ENCODE measurements around the gene SEMA3A. TPM values are rescaled to one million over a fixed set of nuclear protein-coding genes. Genes with fewer than 3 reads are reported as not detected.
A peak's percentile ranks its signal among the peaks of the same experiment; 100 is the strongest.

SEMA3A gene
- total and polyA plus RNA-seq, 4 donors = 11.7 to 32.0 (median 24.1) TPM

DNA sequence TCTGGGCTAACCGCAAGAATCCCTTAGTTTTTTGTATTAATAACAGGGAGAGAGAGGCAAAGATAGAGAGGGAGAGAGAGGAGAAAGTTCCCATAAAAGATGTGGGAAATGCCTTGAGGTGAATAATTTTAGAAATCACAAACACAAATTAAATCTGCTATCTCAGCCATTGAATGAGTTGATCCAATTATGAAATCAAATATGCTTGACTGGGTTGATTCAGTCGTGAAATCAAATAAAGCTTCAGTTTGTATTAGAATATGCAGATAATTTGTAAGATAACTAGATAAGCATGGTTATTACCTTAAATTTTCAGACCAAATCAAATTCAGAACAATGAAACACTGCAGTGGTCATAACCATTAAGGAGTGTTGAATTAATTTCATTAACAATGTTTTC lies 68.9 kb downstream of the SEMA3A start:
- no CpG with 5 or more reads among the region's 2 CpGs for WGBS (ENCODE audit: insufficient coverage)
- DNase-seq (ENCODE audit: low read depth in 4 of 6, low spot score in 6 of 6) = no peak
- H3K4me3 ChIP-seq (ENCODE audit: low read depth, low read length) = no peak overlapping the region
- no peaks in the 10 kb centered on the region for H3K4me1 ChIP-seq (ENCODE audit: control insufficient read depth, insufficient read depth, low read length)
- no peaks in the 10 kb centered on the region for H3K27me3 ChIP-seq (ENCODE audit: control insufficient read depth, insufficient read depth, low read length)
- no peaks in the 10 kb centered on the region for H3K9me3 ChIP-seq (ENCODE audit: control insufficient read depth, insufficient read depth, low read length)
- no peaks in the 10 kb centered on the region for H3K36me3 ChIP-seq (ENCODE audit: control insufficient read depth, insufficient read depth, low read length)
- H3K27ac ChIP-seq (ENCODE audit: low read depth, low read length) = no peak overlapping the region

DNA sequence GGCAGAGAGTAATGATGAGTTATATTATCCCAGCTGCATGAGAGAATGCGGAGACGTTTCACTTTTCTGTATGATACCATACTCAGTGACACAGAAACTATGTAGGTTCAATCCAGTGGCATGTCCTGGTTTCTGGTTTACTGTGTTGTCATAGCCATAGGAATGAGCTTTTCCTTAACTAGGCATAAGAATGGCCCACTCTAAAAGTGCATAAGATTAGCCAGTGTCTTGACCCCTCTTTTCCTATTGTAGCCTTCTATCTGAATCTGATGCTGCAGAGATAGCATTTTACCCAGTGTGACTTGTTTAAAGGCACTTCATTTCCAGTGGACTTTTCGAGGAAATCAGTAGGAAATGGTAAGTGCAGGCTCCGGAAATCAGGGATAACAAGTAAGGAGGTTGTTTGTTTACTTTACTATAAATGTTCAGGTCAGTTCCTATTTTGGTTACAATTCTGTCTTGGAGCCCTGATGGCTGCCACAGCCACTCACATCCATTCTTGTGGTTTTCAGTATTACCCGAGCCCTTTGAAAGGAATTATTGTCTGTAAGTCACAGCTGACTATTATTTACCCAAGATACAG lies 70.5 kb downstream of the SEMA3A start:
- no peak overlapping the region for H3K27ac ChIP-seq (ENCODE audit: low read depth, low read length)
- no peaks in the 10 kb centered on the region for H3K9me3 ChIP-seq (ENCODE audit: control insufficient read depth, insufficient read depth, low read length)
- no peaks in the 10 kb centered on the region for H3K36me3 ChIP-seq (ENCODE audit: control insufficient read depth, insufficient read depth, low read length)
- H3K27me3 ChIP-seq (ENCODE audit: control insufficient read depth, insufficient read depth, low read length) = no peaks in the 10 kb centered on the region
- WGBS (ENCODE audit: insufficient coverage) = no CpG with 5 or more reads among the region's 5 CpGs
- no peaks in the 10 kb centered on the region for H3K4me1 ChIP-seq (ENCODE audit: control insufficient read depth, insufficient read depth, low read length)
- H3K4me3 ChIP-seq (ENCODE audit: low read depth, low read length) = no peak overlapping the region
- peak in 1 of 6 donors; percentile 18 for DNase-seq (ENCODE audit: low read depth in 4 of 6, low spot score in 6 of 6)

DNA sequence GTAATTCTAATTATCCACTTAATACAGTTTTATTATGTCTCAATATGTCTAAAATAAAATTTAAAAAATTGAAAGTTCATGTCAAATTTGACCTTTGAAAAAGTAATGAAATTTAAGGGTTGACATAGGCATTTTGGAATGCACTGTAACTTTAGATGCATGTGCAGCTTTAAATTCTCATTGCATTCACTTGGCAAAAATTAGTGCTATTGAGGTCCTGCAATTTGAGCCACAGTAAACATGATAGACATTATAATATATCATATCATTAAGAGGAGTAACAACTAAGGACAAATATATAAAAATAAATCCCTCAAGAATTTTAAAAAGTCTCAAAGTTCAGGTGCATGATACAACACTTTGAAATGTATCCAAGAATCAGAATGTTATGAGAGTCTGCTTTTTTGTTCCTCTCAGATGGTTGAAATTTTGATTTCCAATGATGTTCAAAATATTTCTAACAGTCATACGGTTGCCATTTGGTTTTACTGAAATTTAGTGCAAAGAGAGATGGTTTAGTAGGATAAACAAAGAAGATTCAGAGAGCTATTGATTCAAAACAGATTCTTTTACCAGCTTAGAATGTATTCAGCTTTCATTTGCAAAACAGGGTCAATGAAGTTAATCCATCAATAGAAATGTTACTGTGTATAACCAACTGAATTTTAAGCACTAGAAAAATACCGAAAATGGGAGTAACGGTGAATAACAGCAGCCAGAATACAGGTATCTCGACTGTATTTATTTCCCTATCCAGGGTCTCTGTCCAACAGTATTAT lies 71.8 kb downstream of the SEMA3A start:
- no CpG with 5 or more reads among the region's 4 CpGs for WGBS (ENCODE audit: insufficient coverage)
- H3K4me1 ChIP-seq (ENCODE audit: control insufficient read depth, insufficient read depth, low read length) = no peaks in the 10 kb centered on the region
- H3K27me3 ChIP-seq (ENCODE audit: control insufficient read depth, insufficient read depth, low read length) = no peaks in the 10 kb centered on the region
- H3K36me3 ChIP-seq (ENCODE audit: control insufficient read depth, insufficient read depth, low read length) = no peaks in the 10 kb centered on the region
- no peak for DNase-seq (ENCODE audit: low read depth in 4 of 6, low spot score in 6 of 6)
- no peak overlapping the region for H3K27ac ChIP-seq (ENCODE audit: low read depth, low read length)
- H3K9me3 ChIP-seq (ENCODE audit: control insufficient read depth, insufficient read depth, low read length) = no peaks in the 10 kb centered on the region
- H3K4me3 ChIP-seq (ENCODE audit: low read depth, low read length) = no peak overlapping the region

DNA sequence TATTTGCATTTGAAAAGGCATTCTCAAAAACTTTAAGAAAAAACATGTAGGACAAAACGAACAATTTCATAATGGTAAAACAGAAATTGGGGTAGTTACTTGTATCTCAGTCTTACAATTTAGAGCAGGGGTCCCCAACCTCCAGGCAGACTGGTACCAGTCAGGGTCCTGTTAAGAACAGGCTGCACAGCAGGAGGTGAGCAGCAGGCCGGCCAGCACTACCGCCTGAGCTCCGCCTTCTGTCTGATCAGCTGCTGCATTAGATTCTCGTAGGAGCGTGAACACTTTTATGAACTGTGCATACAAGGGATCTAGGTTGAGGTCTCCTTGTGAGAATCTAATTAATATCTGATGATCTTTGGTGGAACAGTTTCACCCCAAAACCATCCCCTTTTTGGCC lies 77.3 kb downstream of the SEMA3A start:
- H3K36me3 ChIP-seq (ENCODE audit: control insufficient read depth, insufficient read depth, low read length) = no peaks in the 10 kb centered on the region
- no peak overlapping the region for H3K27ac ChIP-seq (ENCODE audit: low read depth, low read length)
- no peaks in the 10 kb centered on the region for H3K27me3 ChIP-seq (ENCODE audit: control insufficient read depth, insufficient read depth, low read length)
- no peaks in the 10 kb centered on the region for H3K9me3 ChIP-seq (ENCODE audit: control insufficient read depth, insufficient read depth, low read length)
- DNase-seq (ENCODE audit: low read depth in 4 of 6, low spot score in 6 of 6) = no peak
- 83% methylated on average over 2 of the region's 6 CpGs for WGBS (ENCODE audit: insufficient coverage)
- no peak overlapping the region for H3K4me3 ChIP-seq (ENCODE audit: low read depth, low read length)
- H3K4me1 ChIP-seq (ENCODE audit: control insufficient read depth, insufficient read depth, low read length) = no peaks in the 10 kb centered on the region

DNA sequence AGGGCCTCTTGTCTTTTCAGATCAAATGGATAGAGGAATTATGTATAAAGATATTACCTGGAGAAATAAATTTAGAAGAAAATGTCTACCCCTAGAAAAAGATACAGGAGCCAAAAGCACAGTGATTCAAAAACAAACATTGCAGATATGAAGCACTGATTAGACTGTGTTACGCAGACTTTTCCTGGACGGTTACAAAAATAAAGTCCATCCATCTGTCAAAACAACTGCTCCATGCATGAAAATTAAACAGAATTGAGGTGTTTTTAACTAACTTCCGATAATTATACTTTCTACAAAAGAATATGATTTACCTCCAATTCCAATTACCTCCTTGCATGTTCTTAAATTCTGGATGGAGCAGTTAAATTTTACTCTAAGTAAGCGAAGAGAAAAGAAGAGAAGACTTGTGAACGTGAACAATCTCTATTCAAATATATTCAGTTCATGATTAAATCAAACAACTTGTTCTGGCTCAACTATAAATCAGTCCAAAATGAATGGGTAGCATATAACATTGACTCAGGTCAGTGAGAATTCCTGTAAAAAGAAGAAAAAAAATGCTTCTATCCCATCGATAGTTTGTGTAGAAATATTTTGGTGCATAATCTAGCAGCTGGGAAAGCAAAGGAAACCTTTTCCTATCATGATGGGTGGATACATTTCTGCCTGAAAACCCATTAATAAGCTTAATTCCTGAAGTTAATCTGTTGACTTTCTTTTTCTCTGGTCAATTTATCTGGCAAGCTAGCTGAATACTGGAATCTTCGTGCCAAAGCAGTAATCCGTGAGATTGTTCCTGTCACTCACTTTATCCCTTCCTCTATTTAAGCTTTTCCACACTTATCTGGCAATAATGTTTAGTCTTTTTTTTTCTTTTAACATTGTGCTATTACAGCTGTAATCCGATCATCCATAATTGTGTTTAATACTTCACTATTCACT lies 80.4 kb downstream of the SEMA3A start:
- Histone ChIP-seq H3K4me1 (ENCODE audit: control insufficient read depth, insufficient read depth, low read length) (no peaks in the 10 kb centered on the region), H3K27ac (ENCODE audit: low read depth, low read length) (peak overlapping the region; percentile 79), H3K27me3 (ENCODE audit: control insufficient read depth, insufficient read depth, low read length) (no peaks in the 10 kb centered on the region), H3K4me3 (ENCODE audit: low read depth, low read length) (no peak overlapping the region), H3K36me3 (ENCODE audit: control insufficient read depth, insufficient read depth, low read length) (no peaks in the 10 kb centered on the region), H3K9me3 (ENCODE audit: control insufficient read depth, insufficient read depth, low read length) (no peaks in the 10 kb centered on the region)
- WGBS (ENCODE audit: insufficient coverage) = no CpG with 5 or more reads among the region's 9 CpGs
- peak in 1 of 6 donors; percentile 64 for DNase-seq (ENCODE audit: low read depth in 4 of 6, low spot score in 6 of 6)

DNA sequence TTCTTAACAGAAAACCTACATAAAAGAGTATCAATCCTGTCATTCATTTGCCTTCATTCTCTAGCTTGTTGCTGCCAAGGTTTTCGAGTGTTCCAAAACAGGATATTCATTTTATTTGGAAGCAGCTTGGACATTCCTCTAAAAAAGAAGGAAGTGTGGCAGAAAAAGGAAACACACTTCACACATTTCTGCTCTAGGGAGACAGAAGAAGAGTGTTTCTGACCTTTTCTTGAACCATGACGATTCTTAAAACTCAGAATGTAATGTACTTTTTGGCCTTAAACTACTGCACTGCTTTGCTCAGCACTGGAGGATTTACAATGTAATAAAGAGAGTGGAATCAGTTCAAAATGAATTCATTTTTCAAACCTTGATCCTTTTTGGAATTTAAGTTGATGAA lies 81.3 kb downstream of the SEMA3A start:
- peak in 2 of 6 donors; percentile 41 to 66 for DNase-seq (ENCODE audit: low read depth in 4 of 6, low spot score in 6 of 6)
- WGBS (ENCODE audit: insufficient coverage) = no CpG with 5 or more reads among the region's 2 CpGs
- H3K9me3 ChIP-seq (ENCODE audit: control insufficient read depth, insufficient read depth, low read length) = no peaks in the 10 kb centered on the region
- no peaks in the 10 kb centered on the region for H3K4me1 ChIP-seq (ENCODE audit: control insufficient read depth, insufficient read depth, low read length)
- no peaks in the 10 kb centered on the region for H3K36me3 ChIP-seq (ENCODE audit: control insufficient read depth, insufficient read depth, low read length)
- no peaks in the 10 kb centered on the region for H3K27me3 ChIP-seq (ENCODE audit: control insufficient read depth, insufficient read depth, low read length)
- H3K27ac ChIP-seq (ENCODE audit: low read depth, low read length) = peak overlapping the region; percentile 79
- no peak overlapping the region for H3K4me3 ChIP-seq (ENCODE audit: low read depth, low read length)

DNA sequence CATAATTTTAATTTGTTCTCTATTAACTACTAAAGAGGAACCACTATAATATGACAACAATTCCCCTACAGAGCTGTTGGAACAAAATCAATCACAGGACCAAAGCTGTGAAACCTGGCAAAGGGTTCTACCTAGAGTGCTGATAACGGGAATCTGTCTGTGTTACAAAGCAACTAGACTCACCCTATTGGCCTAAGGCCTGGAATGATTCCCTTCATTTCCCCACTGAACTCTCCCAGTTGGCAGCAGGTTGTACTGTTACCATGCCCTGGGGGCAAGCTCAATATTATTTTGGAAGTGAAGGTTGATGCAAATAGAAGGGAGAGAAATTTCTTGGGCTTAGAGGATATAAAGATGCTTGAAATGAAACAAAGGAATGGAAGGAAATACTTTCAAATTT lies 81.8 kb downstream of the SEMA3A start:
- H3K27ac ChIP-seq (ENCODE audit: low read depth, low read length) = peak overlapping the region; percentile 79
- no peaks in the 10 kb centered on the region for H3K9me3 ChIP-seq (ENCODE audit: control insufficient read depth, insufficient read depth, low read length)
- peak in 2 of 6 donors; percentile 54 to 56 for DNase-seq (ENCODE audit: low read depth in 4 of 6, low spot score in 6 of 6)
- WGBS (ENCODE audit: insufficient coverage) = no CpG with 5 or more reads among the region's 1 CpG
- H3K4me1 ChIP-seq (ENCODE audit: control insufficient read depth, insufficient read depth, low read length) = no peaks in the 10 kb centered on the region
- H3K4me3 ChIP-seq (ENCODE audit: low read depth, low read length) = no peak overlapping the region
- no peaks in the 10 kb centered on the region for H3K27me3 ChIP-seq (ENCODE audit: control insufficient read depth, insufficient read depth, low read length)
- H3K36me3 ChIP-seq (ENCODE audit: control insufficient read depth, insufficient read depth, low read length) = no peaks in the 10 kb centered on the region

DNA sequence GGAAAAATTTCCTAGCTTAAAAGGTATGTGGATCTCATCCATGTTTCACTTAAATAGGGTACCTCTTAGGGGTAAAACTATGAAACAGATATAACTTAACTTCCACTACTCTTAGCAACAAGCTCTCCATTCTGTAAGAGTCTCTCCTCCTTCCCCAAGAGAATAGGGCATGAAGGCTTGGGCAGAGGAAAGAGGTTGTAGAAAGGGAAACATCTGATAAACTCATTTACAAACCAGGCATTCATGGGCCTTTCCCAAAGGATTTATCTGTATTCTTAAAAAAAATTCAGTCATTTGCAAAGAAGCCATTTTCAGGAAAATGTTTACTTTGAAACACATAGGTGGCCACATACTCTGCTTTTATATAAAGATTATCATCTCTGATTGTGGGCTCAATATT lies 82.7 kb downstream of the SEMA3A start:
- H3K36me3 ChIP-seq (ENCODE audit: control insufficient read depth, insufficient read depth, low read length) = no peaks in the 10 kb centered on the region
- H3K4me1 ChIP-seq (ENCODE audit: control insufficient read depth, insufficient read depth, low read length) = no peaks in the 10 kb centered on the region
- H3K27ac ChIP-seq (ENCODE audit: low read depth, low read length) = no peak overlapping the region
- H3K27me3 ChIP-seq (ENCODE audit: control insufficient read depth, insufficient read depth, low read length) = no peaks in the 10 kb centered on the region
- H3K9me3 ChIP-seq (ENCODE audit: control insufficient read depth, insufficient read depth, low read length) = no peaks in the 10 kb centered on the region
- no peak for DNase-seq (ENCODE audit: low read depth in 4 of 6, low spot score in 6 of 6)
- H3K4me3 ChIP-seq (ENCODE audit: low read depth, low read length) = no peak overlapping the region

DNA sequence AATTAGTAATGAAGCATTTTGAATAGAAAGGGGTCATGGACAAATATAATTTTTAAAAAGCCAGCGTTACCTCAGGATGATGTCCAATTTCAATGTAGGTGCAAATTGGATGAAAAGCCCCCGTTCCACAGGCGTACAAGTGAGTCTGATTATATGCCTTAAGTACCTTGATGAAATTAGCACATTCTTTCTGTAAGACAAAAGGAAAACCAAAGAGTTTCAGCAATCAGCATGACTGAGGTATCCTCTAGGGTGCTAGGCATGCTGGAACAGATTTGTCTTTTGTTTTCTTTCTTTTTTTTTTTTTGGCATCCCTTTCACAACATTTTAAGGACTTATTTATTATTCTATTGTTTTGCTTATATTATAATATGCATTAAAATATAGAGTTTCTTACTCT lies 84.2 kb downstream of the SEMA3A start:
- 50% methylated on average over 2 of the region's 3 CpGs for WGBS (ENCODE audit: insufficient coverage)
- Histone ChIP-seq H3K9me3 (ENCODE audit: control insufficient read depth, insufficient read depth, low read length) (no peaks in the 10 kb centered on the region), H3K4me3 (ENCODE audit: low read depth, low read length) (no peak overlapping the region), H3K27me3 (ENCODE audit: control insufficient read depth, insufficient read depth, low read length) (no peaks in the 10 kb centered on the region), H3K27ac (ENCODE audit: low read depth, low read length) (no peak overlapping the region), H3K36me3 (ENCODE audit: control insufficient read depth, insufficient read depth, low read length) (no peaks in the 10 kb centered on the region), H3K4me1 (ENCODE audit: control insufficient read depth, insufficient read depth, low read length) (no peaks in the 10 kb centered on the region)
- no peak for DNase-seq (ENCODE audit: low read depth in 4 of 6, low spot score in 6 of 6)

Measured in spinal cord (tissue), 10 donors.